Activated CD8-positive, alpha-beta memory T cell treated with anti-CD3 and anti-CD28 coated beads, Interleukin-2, amount 50 U/mL, for 24 hours (primary cell): ENCODE measurements around the gene EPS8.
"Not testable (repeated sequence)": the region's sequence is repeated elsewhere in the genome, so short reads cannot be mapped to it uniquely, and the experiment has no call there.

ENCODE experiments used
- DNase-seq: peaks from one replicate; pipeline ENCODE4 v3.0.0-alpha.2; 2020; ENCODE audit errors: extremely low read depth

EPS8 gene

DNA sequence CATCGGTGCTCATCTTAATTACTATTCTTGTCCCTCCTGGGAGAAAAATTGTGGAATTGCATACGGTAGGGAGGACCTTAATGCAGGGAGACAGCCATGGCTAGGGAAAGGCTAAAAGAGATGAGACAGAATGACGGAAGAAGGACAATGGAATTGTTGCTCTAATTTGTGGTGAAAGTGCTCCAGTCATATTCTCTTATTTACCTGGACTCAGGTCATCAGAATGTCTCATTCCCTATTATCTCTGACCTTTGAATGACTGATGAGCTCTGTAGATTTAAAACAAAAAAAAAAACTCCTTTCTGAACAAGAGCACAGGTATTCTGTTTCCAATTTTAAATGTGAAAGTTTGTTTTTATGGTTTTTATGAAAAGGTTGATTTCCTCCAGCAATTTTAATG lies 8.6 kb upstream of the EPS8 start:
- no peak for DNase-seq

DNA sequence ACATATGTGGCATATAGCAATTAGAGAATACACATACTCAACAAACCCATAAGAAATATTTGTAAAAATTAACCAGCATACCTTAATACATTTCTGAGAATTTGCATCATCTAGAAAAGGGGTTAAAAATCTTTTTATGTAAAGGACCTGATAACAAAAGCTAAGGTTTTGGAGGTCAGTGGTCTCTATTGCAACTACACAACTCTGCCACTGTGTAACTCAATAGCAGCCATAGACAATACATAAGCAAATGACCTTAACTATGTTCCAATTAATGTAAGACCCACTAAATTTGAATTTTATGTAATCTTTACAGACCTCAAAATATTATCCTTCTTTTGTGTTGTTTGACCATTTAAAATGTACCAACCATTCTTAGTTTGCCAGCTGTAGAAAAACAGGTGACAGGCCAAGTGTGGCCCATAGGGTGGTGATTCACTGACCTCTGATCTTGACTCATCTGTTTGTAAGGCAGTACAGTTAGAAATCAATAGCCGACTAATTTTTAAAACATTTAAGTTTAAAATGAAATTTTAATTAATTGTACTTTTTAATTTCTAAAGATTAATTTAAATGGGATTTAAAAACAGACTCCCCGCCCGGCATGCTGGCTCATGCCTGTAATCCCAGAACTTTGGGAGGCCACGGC lies 7.4 kb upstream of the EPS8 start:
- DNase-seq: no peak

DNA sequence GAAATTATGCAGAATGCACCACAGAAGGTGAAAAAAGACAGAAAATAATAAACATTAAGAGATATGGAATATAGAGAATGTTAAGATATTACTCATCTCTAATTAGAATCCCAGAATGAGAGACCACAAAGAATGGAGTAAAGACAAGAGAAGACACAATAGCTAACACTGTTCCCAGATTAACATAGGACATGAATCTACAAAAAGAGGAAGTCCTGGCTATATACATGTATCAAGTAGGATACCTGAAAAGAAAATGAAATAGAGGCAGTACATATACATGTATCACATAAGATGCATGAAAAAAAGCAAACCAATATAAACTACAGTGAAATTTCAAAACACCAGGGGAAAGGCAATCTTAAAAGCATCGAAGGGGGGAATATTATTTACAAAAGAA lies 5.6 kb upstream of the EPS8 start:
- no peak for DNase-seq

DNA sequence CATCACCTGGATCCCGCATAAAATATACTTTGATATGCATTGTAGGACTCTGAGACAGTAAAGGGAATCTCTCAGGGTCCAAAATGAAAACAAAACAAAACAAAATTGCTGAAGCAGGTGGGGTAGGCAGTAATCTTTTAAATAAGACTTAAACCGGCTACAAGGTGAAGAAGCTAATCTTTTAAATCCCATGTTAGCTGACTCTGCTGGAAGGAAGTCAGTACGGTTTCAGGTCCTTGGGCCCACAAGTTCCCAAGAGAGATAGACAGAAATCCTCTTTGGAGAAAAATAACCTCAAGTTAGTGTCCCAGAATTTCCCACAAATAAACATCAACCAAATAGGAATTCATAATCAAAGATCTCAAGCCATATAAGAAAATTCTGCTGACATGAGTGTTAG lies 5.0 kb upstream of the EPS8 start:
- no peak for DNase-seq

DNA sequence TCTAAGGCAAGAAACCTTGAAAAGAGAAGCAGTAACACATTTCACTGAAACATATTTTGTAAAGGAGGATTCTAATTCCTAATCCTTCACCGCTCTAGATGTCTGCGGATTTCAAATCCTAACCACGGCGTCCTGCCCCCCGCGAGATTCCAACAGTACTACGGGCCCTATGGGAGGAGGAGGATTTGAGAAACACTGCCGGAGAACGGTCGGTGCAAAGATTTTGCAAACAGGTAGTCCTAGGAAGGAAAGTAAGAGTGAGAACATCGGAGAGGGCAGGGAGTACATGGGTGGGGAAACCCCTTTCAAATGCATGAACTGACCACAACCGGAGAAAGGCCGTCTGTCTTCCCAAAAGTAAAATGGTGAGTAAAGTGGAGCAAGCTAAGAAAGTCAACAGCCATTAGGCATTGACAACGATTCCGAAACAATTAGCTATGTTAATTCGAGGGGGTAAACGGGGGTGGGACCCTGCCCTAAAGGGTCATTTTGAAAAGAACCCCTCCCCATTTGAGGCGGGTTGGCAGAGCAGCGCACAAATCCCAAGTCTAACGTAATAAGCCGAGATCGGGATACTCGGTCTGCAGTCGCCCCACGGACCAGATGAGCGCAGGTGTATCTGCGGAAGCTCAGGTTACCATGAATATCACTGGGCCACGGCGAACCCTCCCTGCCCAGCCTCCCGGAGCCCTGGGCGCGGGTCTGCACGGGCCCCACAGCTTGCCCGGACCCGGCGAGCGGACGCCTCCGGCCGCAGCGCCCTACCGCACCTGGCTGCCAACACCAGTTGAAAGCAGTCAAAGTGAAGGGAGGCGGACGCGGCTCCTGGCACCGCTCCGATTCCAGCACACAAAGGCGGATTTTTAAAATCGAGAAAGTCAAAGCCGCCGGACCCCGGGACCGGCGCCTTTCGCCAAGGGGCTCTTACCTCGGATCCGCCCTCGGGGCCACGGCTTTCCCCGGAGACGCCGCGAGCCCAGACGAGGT lies 662 bp downstream of the EPS8 start:
- DNase-seq: no peak

DNA sequence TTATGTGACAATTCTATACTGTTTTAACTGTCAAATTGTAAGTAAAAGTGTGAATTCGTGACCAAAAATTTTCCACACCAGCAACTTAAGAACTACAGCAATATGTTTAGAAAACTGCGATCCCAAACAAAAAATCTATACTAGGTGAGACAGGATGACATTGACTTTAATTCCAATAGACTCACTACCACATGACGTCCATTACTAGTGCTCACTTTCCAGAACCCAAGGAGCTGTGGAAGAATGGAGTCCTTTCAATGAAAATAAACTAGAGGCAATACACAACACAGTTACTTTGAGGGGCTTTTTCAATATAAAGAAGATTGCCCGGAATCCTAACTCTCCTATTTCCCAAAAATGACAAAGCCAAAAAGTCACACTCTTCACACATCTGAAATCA lies 1.4 kb downstream of the EPS8 start:
- no peak for DNase-seq

DNA sequence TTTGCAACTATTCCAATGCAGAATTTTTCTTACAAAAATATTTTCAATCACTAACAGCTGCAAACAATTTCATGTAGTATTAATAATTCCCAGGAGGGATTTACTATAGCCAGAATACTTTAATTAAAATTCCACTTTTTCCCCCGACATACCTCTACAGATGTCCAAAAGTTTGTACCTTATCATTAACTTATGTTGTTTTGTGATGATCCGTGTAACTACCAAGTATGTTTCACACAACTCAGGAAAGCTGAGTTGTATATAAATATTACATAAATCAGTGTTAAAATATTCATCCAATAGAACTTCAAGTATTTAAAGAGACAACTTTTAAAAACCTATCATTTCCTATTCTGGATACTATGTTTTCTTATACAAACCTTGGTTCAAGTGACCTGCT lies 2.4 kb downstream of the EPS8 start:
- DNase-seq: no peak

DNA sequence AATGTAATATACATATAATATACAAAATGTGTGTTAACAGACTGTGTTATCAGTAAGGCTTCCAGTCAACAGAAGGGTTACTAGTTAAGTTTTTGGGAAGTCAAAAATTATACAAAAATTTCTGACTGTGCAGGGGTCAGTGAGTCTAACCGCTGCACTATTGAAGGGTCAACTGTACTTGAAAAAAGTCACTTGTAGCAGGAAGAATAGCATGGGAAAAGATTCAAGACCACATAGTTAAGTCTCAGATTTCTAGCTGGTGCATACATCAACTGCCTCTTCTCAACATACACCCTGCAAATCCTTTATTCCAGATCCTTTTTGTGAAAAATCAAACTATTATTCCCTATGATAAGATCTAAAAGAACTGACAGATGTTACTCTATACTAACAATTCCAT lies 5.9 kb downstream of the EPS8 start:
- DNase-seq: no peak

DNA sequence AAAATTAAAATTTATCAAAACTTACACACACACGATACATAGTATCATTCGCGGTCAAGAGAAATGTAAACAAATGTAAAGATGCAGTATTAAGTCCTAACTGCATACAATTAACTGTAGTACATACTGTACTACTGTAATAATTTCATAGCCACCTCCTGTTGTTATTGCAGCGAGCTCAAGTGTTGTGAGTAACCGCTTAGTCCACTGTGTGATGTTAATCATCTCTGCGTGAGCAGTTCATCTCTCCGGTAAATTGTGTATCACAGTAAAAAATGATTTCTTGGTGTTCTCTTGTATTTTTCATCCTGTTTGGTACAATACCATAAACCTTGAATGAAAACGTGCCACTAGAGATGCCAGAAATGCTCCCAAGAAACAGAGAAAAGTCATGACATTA lies 6.5 kb downstream of the EPS8 start:
- no peak for DNase-seq

DNA sequence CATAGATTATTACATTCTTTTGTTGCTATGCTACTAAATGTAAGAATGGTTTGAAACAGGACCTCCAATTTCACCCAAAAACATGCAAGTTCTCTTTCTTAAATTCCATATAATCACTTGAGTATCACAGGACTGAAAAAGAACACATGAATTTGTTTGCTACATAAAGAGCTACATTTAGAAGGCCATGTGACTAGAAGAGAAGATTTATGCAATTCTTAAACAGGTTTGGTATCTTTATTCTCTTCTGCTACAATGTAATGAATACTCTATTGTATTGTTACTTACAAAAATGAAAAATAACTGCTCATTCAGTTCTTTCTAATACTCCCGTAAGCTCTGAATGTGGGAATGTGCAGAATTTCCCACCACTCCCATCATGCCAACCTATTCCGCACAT lies 9.3 kb downstream of the EPS8 start:
- no peak for DNase-seq

DNA sequence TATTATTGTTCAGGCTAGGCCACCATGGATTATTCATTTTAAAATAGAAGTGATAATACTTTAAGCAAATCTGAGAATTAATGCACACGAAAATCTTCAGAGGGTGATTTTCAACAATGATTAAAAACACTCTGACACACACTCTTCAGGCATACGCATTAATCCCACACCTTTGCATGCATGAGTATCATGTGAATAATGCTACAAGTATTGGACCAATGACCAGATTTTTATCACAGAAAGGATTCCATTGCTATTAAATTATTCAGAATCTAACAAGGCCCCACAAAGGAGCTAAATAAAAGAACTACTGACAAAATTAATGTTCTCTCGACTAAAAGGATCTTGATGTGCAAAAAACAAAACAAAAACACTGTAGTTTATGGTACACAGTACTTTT lies 11.1 kb downstream of the EPS8 start:
- DNase-seq: no peak

DNA sequence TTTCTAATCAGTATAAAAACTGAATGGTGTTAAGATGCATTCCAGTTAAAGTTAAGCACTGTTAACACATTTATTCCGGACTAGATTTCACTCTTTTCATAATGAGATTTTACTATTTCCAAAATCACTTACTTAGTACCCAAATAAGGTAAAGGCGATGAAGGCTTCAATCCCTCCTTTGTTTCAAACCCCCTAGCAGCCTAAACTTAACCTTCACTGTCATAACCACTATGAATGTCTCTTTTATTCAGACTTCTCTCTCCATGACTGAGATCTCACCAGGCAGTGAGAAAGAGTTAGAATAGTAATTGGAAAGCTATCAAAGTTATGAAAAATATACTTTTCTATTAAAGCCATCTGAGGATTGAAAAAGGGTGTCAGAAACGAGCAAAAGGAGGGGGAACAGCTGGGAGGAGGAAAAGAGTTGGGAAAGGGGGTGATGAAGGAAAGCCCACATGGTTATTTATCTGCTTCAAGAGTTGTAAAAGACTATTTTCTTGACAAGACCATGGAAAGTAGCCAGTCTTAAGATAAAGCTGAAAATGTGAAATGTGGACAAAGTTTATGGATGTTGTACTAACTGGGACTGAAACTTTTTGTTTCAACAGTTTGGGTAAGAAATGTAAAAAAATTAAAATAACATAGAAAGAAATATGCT lies 11.7 kb downstream of the EPS8 start:
- no peak for DNase-seq

DNA sequence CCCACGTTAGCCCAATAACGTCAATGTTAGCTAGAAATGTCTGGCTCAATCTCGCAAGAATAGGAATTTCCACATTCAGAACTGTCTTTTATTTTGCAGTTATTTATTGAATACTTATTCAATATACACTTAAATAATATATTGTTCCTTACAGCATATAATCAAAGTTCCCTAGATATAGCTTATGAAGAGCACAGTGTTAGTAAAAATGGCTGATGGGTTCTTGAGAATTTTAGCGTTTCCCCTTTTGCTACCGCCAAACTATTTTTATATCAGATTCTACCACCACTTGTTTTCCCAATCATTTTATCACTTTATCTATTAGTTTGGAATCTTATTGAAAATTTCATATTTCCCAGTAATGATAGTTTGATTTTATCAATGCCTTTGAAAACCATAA lies 12.7 kb downstream of the EPS8 start:
- DNase-seq: no peak

DNA sequence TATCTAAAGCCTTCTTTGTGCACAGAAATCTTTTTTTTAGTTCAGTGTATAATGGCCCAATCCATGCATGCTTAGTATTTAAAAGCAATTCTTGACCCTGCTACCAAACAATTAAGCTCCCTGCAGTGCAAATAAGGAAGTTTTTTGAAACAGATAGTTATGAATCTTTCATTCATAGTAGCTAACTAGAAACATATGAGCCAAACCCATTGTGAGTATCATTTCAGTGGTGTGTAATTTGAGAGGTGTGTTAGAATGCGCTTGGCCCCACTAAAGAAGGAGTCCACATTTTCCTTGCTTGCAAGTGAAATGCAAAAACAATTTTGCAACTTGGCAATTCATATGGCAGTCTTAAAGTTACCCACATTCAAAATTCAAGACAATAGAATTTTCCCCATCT lies 14.4 kb downstream of the EPS8 start:
- DNase-seq: no peak

DNA sequence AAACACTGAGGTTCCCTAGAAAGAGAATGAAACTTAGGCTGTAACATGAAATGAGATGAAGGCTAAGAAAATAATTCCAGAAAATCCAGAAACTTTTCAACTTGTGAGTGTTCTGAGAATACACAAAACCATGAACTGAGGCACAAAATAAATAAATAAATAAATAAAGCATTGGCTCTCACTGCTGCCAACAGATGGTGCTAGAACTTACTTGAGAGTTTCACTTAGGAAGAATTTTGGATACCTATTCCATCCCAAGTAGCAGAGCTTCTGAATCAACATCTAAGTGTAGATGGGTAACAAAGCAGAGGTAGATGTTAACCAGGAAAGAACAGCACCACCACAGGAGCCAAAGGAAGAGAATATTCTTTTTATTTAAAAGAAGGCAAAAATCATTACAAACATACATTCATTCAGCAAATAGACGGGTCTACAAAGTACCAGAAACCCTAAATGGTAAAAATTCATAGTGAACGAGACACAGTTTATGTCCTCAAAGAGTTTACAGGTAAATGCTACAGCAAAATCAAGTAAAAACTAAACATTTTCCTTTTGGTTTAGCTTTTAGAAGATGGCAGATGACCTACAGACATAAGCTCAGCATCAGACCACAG lies 16.7 kb downstream of the EPS8 start:
- DNase-seq: no peak

DNA sequence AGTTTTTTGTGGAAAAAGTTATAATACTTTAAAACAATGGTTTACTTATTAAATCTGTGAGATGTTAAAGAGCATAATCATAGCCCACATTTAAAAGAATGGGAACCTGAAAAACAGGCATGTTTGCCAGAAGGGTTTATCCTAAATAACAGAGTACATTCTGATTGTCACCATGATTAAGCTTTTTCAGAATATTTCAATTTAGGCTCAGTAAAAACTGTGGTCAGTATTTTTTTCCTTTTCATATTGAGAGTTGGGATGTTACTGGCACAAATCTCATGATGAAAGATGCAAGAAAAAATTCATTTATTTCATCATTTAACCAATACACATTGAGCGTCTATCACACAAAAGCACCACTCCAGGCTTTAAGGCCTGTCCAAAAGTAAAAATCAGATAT lies 18.6 kb downstream of the EPS8 start:
- no peak for DNase-seq

DNA sequence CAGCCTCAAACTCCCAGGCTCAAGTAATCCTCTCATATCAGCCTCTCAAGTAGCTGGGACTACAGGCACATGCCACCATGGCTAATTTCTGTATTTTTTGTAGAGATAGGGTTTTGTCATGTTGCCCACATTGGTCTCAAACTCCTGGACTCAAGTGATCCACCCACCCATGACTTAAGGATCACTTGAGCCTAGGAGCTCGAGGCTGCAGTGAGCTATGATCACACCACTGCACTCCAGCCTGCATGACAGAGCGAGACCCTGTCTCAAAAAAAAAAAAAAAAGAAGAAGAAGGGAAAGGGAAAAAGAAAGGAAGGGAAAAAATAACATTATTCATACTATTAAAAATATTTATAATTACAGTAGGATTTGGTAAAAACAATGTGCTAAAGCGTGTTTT lies 19.2 kb downstream of the EPS8 start:
- no peak for DNase-seq

DNA sequence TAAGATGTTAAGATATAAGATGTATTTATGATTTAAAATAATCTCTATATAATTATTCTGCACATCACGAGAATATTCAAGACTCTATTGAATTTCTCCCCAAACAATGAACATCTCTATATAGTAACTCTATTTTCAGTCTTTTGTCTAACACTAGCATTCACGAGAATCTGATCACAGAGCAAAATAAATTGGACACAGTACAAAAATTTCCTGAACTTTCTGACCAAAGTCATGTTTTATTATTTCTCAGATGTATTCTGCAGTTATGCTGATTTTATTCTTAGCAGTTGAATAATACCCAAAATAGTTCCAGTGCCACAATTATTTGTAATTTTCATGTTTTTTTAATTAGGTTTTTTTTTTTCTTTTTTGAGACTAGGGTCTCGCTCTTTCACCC lies 19.6 kb downstream of the EPS8 start:
- no peak for DNase-seq

DNA sequence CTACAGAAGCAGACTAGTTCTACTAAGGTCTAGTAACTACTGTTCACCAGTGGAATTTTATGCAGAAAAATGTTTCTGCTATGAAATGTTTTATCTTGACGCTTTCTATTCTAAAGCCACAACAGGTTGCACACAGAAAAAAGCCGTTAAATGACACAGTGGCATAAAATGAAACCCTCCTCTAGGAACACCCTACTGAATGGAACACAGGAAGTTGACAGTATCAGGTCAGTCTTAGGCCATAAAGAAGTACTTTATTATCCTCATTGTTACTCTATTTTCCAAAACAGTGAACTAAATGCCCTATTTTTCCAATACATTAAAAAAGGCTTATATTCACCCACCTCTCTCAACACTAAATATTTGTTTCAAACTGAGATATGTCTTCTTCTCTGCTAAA lies 21.9 kb downstream of the EPS8 start:
- no peak for DNase-seq

DNA sequence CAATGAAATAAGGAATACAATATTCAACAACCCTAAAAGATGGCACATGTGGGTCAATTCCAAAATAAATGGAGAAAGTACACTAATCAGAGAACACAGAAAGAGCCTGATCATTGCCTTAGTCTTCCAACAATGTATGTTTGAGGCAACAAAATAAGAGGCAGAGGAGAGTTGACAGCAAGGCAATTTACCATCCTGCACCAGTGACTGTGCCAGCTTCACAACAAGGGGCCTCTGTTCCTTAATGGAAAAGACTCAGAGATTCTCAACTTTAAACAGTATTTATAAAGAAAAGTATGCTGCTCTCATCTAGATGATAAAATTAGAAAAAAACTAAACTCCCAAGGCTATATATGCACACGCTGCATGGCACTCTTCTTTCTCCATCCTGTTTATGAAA lies 25.9 kb downstream of the EPS8 start:
- DNase-seq: no peak

DNA sequence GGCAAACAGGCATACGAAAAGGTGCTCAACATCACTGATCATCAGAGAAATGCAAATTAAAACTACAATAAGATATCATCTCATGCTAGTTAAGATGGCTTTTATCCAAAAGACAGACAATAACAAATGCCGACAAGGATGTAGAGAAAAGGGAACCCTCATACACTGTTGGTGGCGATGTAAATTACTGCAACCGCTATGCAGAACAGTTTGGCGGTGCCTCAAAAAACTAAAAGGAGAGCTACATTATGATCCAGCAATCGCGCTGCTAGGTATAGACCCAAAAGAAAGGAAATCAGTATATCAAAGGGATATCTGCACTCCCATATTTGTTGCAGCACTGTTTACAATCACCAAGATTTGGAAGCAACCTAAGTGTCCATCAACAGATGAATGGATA lies 27.0 kb downstream of the EPS8 start:
- not testable (repeated sequence) for DNase-seq

DNA sequence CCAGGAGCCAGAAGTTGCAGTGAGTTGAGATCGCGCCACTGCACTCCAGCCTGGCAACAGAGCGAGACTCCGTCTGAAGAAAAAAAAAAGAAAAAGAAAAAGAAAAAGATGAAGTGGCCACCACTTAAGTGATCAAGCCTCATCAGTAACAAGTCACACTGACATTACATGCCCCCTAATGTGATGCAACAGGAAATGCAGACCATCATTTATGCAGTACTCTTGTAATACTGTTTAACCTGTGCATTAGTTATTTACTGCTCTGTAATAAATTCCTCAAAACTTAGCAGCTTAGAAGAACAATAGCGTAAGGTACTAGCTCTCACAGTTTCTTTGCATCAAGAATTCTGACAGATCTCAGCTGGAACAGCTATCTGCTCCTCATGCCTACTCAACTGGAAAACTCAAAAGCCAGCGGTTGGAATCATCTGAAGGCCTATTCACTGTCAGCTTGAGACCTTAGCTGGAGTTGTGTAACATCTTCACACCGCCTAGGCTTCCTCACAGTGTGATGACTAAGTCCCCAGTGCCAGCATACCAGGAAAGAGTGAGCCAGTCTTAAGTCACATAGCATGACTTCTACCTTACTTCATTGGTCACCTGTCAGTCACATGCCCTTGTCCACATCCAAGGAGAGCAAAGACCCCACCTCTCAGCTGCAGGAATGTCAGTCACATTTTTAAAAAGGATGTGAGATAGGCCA lies 31.5 kb downstream of the EPS8 start:
- DNase-seq: no peak
